ENCODE results near the gene LEKR1. TPM values are rescaled to one million over a fixed set of nuclear protein-coding genes. Genes with fewer than 3 reads are reported as not detected.

LEKR1 gene
- total and polyA plus RNA-seq, 2 of the 13 experiments (the other 11 are each of a cell fraction or from before 2014, with no cell fraction given) = 0.49 to 1.5 TPM

GRCh38 chr3:157094751-157095480, 268.8 kb downstream of the LEKR1 start (continued):
- no peak for TF ChIP-seq HNRNPK (IDR thresholded peaks at IDR 0.05; ENCODE audit: low read depth, low read length, poor library complexity, severe bottlenecking)
- TF ChIP-seq, protein P1, sequence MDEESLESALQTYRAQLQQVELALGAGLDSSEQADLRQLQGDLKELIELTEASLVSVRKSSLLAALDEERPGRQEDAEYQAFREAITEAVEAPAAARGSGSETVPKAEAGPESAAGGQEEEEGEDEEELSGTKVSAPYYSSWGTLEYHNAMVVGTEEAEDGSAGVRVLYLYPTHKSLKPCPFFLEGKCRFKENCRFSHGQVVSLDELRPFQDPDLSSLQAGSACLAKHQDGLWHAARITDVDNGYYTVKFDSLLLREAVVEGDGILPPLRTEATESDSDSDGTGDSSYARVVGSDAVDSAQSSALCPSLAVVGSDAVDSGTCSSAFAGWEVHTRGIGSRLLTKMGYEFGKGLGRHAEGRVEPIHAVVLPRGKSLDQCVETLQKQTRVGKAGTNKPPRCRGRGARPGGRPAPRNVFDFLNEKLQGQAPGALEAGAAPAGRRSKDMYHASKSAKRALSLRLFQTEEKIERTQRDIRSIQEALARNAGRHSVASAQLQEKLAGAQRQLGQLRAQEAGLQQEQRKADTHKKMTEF (CRISPR knock-in tag; IDR thresholded peaks at IDR 0.05) = peak; percentile 55; the same call in 1 of the 2 replicates
- no peak for TF ChIP-seq ZNF891 (CRISPR knock-in tag; IDR thresholded peaks at IDR 0.05)
- TF ChIP-seq PAWR (CRISPR knock-in tag; IDR thresholded peaks at IDR 0.05; ENCODE audit: borderline replicate concordance) = no peak
- no peak for TF ChIP-seq YEATS4 (CRISPR knock-in tag; IDR thresholded peaks at IDR 0.05; ENCODE audit: borderline replicate concordance)
- no peak for TF ChIP-seq ZNF678 (CRISPR knock-in tag; IDR thresholded peaks at IDR 0.05)
- no peak for TF ChIP-seq ZNF75D (CRISPR knock-in tag; IDR thresholded peaks at IDR 0.05; ENCODE audit: borderline replicate concordance)
- TF ChIP-seq REXO4 (CRISPR knock-in tag; IDR thresholded peaks at IDR 0.05; ENCODE audit: borderline replicate concordance) = no peak
- TF ChIP-seq, protein P2, sequence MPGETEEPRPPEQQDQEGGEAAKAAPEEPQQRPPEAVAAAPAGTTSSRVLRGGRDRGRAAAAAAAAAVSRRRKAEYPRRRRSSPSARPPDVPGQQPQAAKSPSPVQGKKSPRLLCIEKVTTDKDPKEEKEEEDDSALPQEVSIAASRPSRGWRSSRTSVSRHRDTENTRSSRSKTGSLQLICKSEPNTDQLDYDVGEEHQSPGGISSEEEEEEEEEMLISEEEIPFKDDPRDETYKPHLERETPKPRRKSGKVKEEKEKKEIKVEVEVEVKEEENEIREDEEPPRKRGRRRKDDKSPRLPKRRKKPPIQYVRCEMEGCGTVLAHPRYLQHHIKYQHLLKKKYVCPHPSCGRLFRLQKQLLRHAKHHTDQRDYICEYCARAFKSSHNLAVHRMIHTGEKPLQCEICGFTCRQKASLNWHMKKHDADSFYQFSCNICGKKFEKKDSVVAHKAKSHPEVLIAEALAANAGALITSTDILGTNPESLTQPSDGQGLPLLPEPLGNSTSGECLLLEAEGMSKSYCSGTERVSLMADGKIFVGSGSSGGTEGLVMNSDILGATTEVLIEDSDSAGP (CRISPR knock-in tag; IDR thresholded peaks at IDR 0.05; ENCODE audit: borderline replicate concordance) = no peak
- TF ChIP-seq KAT8 (CRISPR knock-in tag; IDR thresholded peaks at IDR 0.05) = peak; percentile 39; the same call in 1 of the 2 replicates
- no peak for TF ChIP-seq ZNF431 (CRISPR knock-in tag; IDR thresholded peaks at IDR 0.05; ENCODE audit: borderline replicate concordance, low read depth)
- TF ChIP-seq, protein P3, sequence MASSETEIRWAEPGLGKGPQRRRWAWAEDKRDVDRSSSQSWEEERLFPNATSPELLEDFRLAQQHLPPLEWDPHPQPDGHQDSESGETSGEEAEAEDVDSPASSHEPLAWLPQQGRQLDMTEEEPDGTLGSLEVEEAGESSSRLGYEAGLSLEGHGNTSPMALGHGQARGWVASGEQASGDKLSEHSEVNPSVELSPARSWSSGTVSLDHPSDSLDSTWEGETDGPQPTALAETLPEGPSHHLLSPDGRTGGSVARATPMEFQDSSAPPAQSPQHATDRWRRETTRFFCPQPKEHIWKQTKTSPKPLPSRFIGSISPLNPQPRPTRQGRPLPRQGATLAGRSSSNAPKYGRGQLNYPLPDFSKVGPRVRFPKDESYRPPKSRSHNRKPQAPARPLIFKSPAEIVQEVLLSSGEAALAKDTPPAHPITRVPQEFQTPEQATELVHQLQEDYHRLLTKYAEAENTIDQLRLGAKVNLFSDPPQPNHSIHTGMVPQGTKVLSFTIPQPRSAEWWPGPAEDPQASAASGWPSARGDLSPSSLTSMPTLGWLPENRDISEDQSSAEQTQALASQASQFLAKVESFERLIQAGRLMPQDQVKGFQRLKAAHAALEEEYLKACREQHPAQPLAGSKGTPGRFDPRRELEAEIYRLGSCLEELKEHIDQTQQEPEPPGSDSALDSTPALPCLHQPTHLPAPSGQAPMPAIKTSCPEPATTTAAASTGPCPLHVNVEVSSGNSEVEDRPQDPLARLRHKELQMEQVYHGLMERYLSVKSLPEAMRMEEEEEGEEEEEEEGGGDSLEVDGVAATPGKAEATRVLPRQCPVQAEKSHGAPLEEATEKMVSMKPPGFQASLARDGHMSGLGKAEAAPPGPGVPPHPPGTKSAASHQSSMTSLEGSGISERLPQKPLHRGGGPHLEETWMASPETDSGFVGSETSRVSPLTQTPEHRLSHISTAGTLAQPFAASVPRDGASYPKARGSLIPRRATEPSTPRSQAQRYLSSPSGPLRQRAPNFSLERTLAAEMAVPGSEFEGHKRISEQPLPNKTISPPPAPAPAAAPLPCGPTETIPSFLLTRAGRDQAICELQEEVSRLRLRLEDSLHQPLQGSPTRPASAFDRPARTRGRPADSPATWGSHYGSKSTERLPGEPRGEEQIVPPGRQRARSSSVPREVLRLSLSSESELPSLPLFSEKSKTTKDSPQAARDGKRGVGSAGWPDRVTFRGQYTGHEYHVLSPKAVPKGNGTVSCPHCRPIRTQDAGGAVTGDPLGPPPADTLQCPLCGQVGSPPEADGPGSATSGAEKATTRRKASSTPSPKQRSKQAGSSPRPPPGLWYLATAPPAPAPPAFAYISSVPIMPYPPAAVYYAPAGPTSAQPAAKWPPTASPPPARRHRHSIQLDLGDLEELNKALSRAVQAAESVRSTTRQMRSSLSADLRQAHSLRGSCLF (CRISPR knock-in tag; IDR thresholded peaks at IDR 0.05; ENCODE audit: borderline replicate concordance) = no peak
- no peak for TF ChIP-seq HIC2 (CRISPR knock-in tag; IDR thresholded peaks at IDR 0.05; ENCODE audit: low read depth)
- TF ChIP-seq ZNF841 (CRISPR knock-in tag; IDR thresholded peaks at IDR 0.05; ENCODE audit: borderline replicate concordance) = no peak
- TF ChIP-seq, protein P4, sequence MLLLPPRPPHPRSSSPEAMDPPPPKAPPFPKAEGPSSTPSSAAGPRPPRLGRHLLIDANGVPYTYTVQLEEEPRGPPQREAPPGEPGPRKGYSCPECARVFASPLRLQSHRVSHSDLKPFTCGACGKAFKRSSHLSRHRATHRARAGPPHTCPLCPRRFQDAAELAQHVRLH (CRISPR knock-in tag; IDR thresholded peaks at IDR 0.05; ENCODE audit: borderline replicate concordance, low read depth) = no peak
- no peak for TF ChIP-seq ZNF275 (CRISPR knock-in tag; IDR thresholded peaks at IDR 0.05; ENCODE audit: borderline replicate concordance)
